ENCODE data around the gene BIN2.
A peak's percentile ranks its signal among the peaks of the same experiment; 100 is the strongest.

GRCh38 chr12:51269174-51270066, 54.6 kb downstream of the BIN2 start:
- TF ChIP-seq CTCF (conservative IDR thresholded peaks at IDR 0.05 in 1 of 2, IDR thresholded peaks at IDR 0.05 in 1 of 2; ENCODE audit: extremely low read depth in 1 of 2, insufficient read depth in 1 of 2, low read depth in 1 of 2, low read length in 2 of 2) (peak; percentile 22 to 79), EZH2 (IDR thresholded peaks at IDR 0.05; ENCODE audit: borderline replicate concordance, low read length) (no peak)
